ENCODE data around the gene RGS21.

DNA sequence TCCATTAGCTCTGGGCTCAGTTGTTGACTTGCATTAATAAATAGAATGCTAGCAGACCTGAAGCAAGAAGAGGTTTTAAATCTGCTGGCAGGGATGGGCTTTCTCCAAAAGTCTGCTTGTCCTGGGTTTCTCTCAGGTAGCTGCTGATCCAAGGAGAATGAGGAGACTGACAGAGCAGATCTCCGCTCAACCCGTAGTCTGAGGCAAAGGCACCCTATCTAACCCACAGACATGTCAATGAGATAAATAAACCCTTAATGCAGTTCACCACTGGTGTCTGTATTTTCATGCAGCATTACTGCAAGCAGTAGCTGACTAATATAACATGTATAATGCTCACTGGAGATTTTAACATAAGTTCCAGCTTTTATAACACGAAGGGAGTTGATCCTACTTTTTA is 44.1 kb upstream of the RGS21 start:
- no peak for TF ChIP-seq CTCF (IDR thresholded peaks at IDR 0.05)
- TF ChIP-seq POLR2A (IDR thresholded peaks at IDR 0.05), result no peak

All from right lobe of liver (tissue), 4 donors.